GM18868 (cell line): Measurements from ENCODE around the gene C3orf49.

ENCODE experiments used
- ATAC-seq: cut with Tn5 transposase; IDR thresholded peaks from one replicate; pipeline ENCODE4 v1.9.1; 2021; ENCODE audit warnings: mild to moderate bottlenecking, moderate library complexity; ENCODE audit not compliant: unreplicated experiment

C3orf49 gene

DNA sequence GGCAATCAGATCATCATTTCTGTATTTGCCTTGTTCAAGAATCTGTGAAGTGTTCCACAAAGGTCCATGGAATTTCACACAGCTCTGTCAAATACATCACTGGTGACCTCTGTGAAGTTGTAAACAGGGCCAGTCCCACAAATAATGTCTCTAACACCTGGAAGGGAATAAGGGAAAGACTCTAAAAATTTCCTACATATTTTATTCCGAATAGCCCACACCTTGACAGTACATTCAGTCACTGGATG, at the start of gene C3orf49:
TSS of gene C3orf49 (plus strand) at position 149 of the 248 bp plus-strand sequence. CDS start 173 bp downstream, outside the sequence.
- no peak for ATAC-seq

DNA sequence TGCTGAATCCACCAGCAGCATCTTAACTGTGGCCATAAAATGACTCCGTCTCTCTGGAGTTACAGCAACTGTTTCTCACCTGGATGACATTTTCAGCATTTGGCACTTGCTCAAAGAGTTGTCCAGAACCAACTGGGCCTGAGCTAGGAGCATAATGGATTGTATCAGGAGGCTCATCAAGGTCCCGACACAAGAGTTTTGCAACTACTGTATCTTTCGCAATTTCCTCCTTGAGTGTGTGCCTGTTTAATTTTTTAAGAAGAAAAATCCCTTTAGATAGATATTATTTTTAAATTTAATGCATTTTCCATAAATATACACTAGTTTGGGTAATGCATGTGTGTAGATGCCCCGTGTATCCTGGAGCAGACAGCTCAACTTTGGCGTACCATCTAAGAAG, 44.3 kb upstream of the C3orf49 start:
- no peak for ATAC-seq

DNA sequence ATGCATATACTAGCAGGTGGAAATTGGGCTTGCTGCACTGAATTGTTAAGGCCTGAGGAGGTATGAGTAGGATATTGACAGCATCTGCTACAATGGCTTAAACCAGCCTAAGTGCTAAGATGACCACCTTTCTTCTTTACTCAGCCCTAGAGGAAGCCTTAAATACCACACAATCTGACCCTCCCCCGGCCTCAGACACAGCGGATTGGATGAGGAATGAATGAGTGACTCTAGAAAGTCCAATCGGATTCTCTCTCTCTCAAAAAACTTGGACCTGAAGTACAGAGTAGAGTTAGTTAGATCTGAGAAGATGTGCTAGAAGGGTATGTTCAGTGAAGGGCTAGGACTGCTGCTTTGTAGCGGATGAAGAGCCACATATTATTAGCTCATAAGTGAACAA, 39.9 kb upstream of the C3orf49 start:
- ATAC-seq, result no peak

- no peak for ATAC-seq
Observed at GRCh38 chr3:63791974-63792373, 27.1 kb upstream of the C3orf49 start.

GRCh38 chr3:63795438-63795837, 23.7 kb upstream of the C3orf49 start:
- no peak for ATAC-seq

- ATAC-seq, result no peak
Observed at GRCh38 chr3:63798544-63798943, 20.6 kb upstream of the C3orf49 start.

GRCh38 chr3:63798949-63799348, 20.1 kb upstream of the C3orf49 start:
- no peak for ATAC-seq

- ATAC-seq, result no peak
Observed at GRCh38 chr3:63800097-63800496, 19.0 kb upstream of the C3orf49 start.

GRCh38 chr3:63803911-63804310, 15.2 kb upstream of the C3orf49 start:
- ATAC-seq, result no peak

DNA sequence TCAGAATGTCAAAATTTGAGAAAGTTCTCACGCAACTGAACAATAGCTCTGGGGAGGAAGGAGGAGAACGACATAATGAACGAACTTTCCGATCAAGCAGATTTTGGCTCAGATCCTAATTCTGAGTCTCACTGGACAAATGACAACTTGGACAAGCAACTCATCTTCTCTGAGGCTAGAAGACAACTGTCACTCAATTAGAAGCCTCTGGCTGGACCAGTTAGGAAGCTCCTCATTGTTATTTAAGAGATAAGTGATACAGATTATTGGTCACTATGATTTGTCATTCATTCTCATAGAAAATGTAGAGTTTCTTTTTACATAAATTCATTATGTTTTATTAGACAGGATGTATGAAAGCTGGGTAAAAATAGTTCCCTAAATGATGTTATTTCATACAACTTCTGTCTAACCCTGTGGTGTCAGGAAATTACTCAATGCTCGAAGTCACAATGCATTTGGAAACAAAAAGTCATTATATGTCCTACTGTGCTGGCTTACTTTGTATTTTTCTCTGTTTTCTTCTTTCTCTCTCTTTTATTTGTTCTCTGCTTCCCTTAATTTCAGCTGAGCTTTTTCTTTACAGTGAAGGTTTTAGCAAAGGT, 11.0 kb upstream of the C3orf49 start:
- ATAC-seq, result no peak

DNA sequence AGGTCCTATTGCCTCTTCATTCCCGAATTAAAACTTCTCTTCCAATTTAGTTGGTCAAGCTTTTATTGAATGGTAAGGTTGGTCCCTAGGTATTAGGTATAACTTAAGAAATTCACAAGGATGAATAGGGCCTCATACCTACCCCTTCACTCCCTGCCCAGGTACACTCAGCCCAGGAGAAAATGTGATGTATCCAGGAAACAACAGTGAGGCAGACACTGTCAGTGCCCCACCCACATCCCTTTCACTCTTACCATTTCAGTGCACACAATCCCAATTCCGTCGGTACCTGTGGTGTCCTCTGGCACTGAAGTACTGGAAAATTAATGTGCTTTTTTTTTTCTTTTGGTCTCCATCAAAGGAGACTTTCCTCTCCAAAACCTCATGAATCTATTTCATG, 10.5 kb upstream of the C3orf49 start:
- ATAC-seq, result no peak

GRCh38 chr3:63809607-63810006, 9.5 kb upstream of the C3orf49 start:
- ATAC-seq, result no peak

GRCh38 chr3:63814237-63814636, 4.9 kb upstream of the C3orf49 start:
- no peak for ATAC-seq

- no peak for ATAC-seq
Observed at GRCh38 chr3:63817225-63817624, 1.9 kb upstream of the C3orf49 start.

DNA sequence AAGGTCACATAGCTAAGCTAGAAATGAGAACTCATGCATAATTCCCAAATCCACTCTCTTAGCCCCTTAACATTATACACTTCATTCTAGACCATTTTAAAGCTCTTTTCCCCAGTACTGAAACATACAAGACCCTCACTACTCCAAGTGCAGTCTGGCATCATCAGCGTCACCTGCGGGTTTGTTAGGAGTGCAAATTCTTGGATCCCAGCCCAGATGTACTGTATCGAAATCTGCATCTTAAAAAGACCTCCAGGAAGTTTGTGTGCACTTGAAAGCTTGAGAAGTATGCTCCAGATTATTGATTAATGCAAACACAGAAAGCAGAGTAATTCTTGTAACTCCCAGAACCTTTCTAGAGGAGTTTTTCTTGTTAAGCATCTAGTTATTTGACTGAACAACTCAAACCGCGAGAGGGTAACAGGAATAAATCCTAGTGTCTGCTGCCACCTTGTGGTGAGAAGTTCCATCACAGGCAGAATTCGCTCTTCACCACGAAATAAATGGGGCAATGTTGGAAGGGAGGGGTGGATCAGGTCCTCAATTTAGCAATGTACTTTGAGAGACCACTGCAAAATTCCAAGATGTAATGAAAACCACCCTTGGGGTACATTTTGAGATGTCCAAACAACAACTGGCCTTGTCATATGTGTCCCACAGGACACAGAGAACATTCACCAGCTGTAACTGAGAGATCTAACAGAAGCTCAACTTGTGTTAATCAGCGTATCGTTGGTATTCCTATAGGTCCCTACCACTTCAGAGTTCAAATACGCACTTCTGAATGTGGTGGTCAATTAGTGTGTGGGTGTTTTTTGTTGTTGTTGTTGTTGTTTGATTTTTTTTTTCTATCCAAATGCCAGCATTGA, 583 bp upstream of the C3orf49 start:
- ATAC-seq, result peak; percentile 86

GRCh38 chr3:63824309-63824708, 5.2 kb downstream of the C3orf49 start:
- ATAC-seq, result no peak

GRCh38 chr3:63830526-63830925, 11.4 kb downstream of the C3orf49 start:
- ATAC-seq, result no peak

GRCh38 chr3:63832395-63832794, 13.3 kb downstream of the C3orf49 start:
- ATAC-seq, result no peak

- no peak for ATAC-seq
Observed at GRCh38 chr3:63841704-63842103, 22.6 kb downstream of the C3orf49 start.

GRCh38 chr3:63842127-63842526, 23.0 kb downstream of the C3orf49 start:
- no peak for ATAC-seq

DNA sequence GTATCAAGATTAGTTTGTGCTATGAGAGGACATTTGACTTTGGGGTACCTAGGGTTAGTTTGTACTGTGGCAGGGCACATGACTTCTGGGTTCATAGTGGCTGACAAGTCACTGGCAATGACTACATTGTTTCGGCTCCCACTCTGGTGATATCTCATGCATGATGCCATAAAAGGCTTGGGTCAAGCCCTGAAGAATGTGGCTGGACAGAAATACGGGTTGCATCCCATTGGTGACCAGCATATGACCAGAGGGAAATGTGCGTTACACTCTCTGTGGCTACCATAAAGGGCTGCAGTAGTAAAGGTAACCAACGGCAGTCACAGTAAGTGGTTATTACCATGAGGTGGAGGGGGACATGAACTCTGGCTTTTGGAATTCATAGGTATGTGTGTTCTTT, 26.1 kb downstream of the C3orf49 start:
- ATAC-seq, result no peak

- ATAC-seq, result no peak
Observed at GRCh38 chr3:63847718-63848450, 28.8 kb downstream of the C3orf49 start.
